Peyer's patch (tissue), 4 donors: ENCODE results near the gene MORC4.

Experiments
- CTCF ChIP-seq, 6 experiments: fragments of 450-650 bp in 4 of 6; fragments of 200-600 bp in 2 of 6; sonication (generic) in 1 of 6; IDR thresholded peaks; one replicate each; pipeline ENCODE4 v1.5.1; 2017 to 2019; ENCODE audit warnings: antibody characterized with exemption in 6 of 6, mild to moderate bottlenecking in 3 of 6, moderate library complexity in 1 of 6
- POLR2A ChIP-seq, 2 donors: fragments of 450-650 bp; IDR thresholded peaks; one replicate each; pipeline ENCODE4 v1.5.1; 2017; ENCODE audit warnings: antibody characterized with exemption in 2 of 2, mild to moderate bottlenecking in 2 of 2, moderate library complexity in 2 of 2

GRCh38 chrX:106902684-106903083, 97.3 kb downstream of the MORC4 start:
- TF ChIP-seq CTCF (IDR thresholded peaks at IDR 0.05) (no peak), POLR2A (IDR thresholded peaks at IDR 0.05) (no peak)
